Ectodermal cell (in vitro differentiated cells): ENCODE data around the gene GLO1.

ENCODE experiments used
- H3K27ac ChIP-seq: 2 replicates; pipeline ENCODE4 v1.7.0; 2013; ENCODE audit warnings: mild to moderate bottlenecking, low read depth, low read length; ENCODE audit not compliant: insufficient read depth, poor library complexity, severe bottlenecking
- H3K27me3 ChIP-seq: 2 replicates; pipeline ENCODE4 v1.7.0; 2013; ENCODE audit warnings: mild to moderate bottlenecking, low read length; ENCODE audit not compliant: insufficient read depth, control insufficient read depth, poor library complexity, severe bottlenecking
- H3K36me3 ChIP-seq: one replicate; pipeline ENCODE4 v1.7.0; 2013; ENCODE audit warnings: low read length; ENCODE audit not compliant: control insufficient read depth, insufficient read depth
- H3K4me1 ChIP-seq: one replicate; pipeline ENCODE4 v1.7.0; 2013; ENCODE audit warnings: low read length; ENCODE audit not compliant: control insufficient read depth, insufficient read depth
- H3K4me3 ChIP-seq: 2 replicates; pipeline ENCODE4 v1.7.0; 2013; ENCODE audit warnings: low read depth, low read length, control low read depth; ENCODE audit not compliant: insufficient read depth
- H3K9me3 ChIP-seq: 2 replicates; pipeline ENCODE4 v1.7.0; 2013; ENCODE audit warnings: mild to moderate bottlenecking, low read length, moderate library complexity; ENCODE audit not compliant: control insufficient read depth
- WGBS, 2 experiments: methylation state at CpG; one replicate each; pipeline ENCODE4 v1.1.7; 2013; ENCODE audit warnings: missing lambda C conversion rate in 2 of 2; 5-methylcytosine and 5-hydroxymethylcytosine counted together

The GLO1 gene

DNA sequence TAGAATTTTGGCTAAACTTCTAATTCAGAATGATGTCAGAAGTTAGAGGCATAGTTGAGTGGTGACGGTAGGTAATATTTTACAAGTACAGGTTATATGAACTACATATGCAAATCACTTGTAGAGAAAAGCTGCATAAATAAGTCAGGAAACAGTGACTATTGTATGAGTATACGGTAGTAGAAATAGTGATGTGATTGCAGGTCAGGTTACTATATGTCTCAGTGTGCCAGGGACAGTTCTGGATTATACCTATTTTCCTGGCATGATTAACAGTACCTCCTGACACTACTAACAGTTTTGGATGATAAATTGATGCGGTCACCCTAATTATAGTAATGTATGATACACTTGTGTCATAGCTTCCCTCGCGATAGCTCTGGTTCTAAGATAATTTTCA lies 21.4 kb upstream of the GLO1 start:
- Histone ChIP-seq H3K36me3 (no peaks in the 10 kb centered on the region), H3K4me3 (no peak overlapping the region), H3K27me3 (no peaks in the 10 kb centered on the region), H3K9me3 (no peaks in the 10 kb centered on the region), H3K4me1 (no peaks in the 10 kb centered on the region), H3K27ac (no peak overlapping the region)
- 76 to 79% methylated on average over 5 of the region's 5 CpGs for WGBS, 2 experiments

- WGBS, 2 experiments = 94 to 99% methylated on average over 5 of the region's 5 CpGs
- H3K27me3 ChIP-seq = no peaks in the 10 kb centered on the region
Observed at GRCh38 chr6:38723783-38724182, 20.8 kb upstream of the GLO1 start.

GRCh38 chr6:38722727-38723334 lies 19.9 kb upstream of the GLO1 start:
- Histone ChIP-seq H3K4me1 (no peaks in the 10 kb centered on the region), H3K27me3 (no peaks in the 10 kb centered on the region), H3K27ac (no peak overlapping the region), H3K36me3 (no peaks in the 10 kb centered on the region), H3K9me3 (no peaks in the 10 kb centered on the region), H3K4me3 (no peak overlapping the region)
- 94% methylated on average over 25 to 26 of the region's 26 CpGs for WGBS, 2 experiments

More at GRCh38 chr6:38723783-38724182, 20.8 kb upstream of the GLO1 start:
- no peaks in the 10 kb centered on the region for H3K4me1 ChIP-seq
- no peaks in the 10 kb centered on the region for H3K9me3 ChIP-seq
- no peak overlapping the region for H3K4me3 ChIP-seq
- no peak overlapping the region for H3K27ac ChIP-seq
- H3K36me3 ChIP-seq = no peaks in the 10 kb centered on the region

DNA sequence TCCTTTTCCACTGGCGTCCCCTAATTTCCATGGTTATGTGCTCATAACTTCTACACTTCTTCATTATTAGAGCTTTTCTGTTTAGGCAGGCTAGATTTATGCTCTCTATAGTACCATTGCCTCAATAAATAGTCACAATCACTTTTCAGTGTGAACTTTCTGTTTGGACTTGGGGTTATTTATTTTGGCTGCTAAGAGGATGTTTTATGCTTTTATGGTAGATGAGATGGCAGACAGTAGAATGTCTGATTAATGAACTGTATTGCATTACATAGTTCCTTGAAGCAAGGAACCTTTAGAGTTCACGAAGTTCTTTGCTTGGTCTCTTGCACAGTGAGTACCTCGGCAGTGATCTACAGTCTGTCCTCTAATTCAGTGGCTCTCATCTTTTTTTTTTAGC lies 19.1 kb upstream of the GLO1 start:
- Histone ChIP-seq H3K27me3 (no peaks in the 10 kb centered on the region), H3K4me3 (no peak overlapping the region), H3K36me3 (no peaks in the 10 kb centered on the region), H3K9me3 (no peaks in the 10 kb centered on the region), H3K4me1 (no peaks in the 10 kb centered on the region), H3K27ac (no peak overlapping the region)
- WGBS, 2 experiments = 95 to 96% methylated on average over 3 of the region's 3 CpGs

- Histone ChIP-seq H3K4me3 (no peak overlapping the region), H3K27me3 (peaks cover 15% of the 10 kb centered on the region), H3K27ac (no peak overlapping the region), H3K4me1 (no peaks in the 10 kb centered on the region), H3K9me3 (no peaks in the 10 kb centered on the region), H3K36me3 (no peaks in the 10 kb centered on the region)
- 7 to 9% methylated on average over 2 of the region's 2 CpGs for WGBS, 2 experiments
Observed at GRCh38 chr6:38720295-38720694, 17.4 kb upstream of the GLO1 start.

DNA sequence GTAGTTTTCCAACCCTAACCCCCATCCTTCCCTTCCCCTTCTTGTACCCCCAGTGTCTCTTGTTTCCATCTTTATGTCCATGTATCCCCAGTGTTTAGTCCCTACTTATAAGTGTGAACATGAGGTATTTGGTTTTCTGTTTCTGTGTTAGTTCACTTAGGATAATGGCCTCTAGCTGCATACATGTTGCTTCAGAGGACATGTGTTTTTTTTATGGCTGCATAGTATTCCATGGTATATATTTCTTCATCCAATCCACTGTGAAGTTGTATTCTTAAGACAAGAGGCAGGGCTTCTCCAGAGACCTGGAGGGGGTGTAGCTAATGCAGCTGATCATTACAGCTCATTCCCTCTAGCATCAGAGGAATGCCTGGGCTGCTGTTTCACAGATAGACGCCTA lies 16.4 kb upstream of the GLO1 start:
- WGBS, 2 experiments = 94 to 97% methylated on average over 1 of the region's 1 CpG
- H3K4me1 ChIP-seq = no peaks in the 10 kb centered on the region
- H3K4me3 ChIP-seq = no peak overlapping the region
- H3K27me3 ChIP-seq = peaks cover 24% of the 10 kb centered on the region
- no peaks in the 10 kb centered on the region for H3K36me3 ChIP-seq
- H3K9me3 ChIP-seq = no peaks in the 10 kb centered on the region
- H3K27ac ChIP-seq = no peak overlapping the region

GRCh38 chr6:38716825-38717224 lies 13.9 kb upstream of the GLO1 start:
- no peak overlapping the region for H3K4me3 ChIP-seq
- H3K4me1 ChIP-seq = no peaks in the 10 kb centered on the region
- H3K9me3 ChIP-seq = no peaks in the 10 kb centered on the region
- WGBS, 2 experiments = 92 to 96% methylated on average over 2 of the region's 2 CpGs
- no peaks in the 10 kb centered on the region for H3K36me3 ChIP-seq
- H3K27me3 ChIP-seq = peaks cover 40% of the 10 kb centered on the region
- no peak overlapping the region for H3K27ac ChIP-seq

DNA sequence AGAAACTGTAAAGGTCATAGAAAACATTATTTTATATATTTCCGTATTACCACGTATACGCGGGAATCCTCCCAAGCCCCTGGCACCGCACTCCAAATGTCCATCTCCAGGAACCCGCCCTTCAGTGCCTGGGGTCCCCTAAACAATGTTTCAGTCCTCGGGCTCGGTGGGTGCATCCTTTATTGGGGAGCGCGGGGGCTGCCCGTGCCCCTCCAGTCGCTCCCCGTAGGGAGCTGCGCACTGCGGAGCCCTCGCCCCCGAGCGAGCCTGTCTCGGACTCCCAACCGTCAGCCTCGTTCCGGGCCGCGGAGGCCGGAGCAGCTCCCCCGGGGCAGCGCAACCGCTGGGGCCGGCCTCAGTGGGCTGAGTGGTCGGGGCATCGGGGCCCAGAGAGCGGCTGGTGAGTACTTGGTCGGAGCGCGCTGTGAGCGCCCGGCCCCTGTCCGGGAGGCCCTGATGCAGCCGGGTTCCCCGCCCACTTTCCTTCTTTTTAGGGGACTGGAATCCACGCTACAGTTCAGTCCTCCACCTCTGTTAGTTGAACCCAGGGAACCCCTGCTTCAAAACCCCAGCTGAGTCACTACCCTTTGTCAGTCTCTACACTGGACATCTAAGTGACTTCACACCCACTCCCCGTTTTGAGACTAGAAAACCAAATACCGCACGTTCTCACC lies 12.2 kb upstream of the GLO1 start, which contains the start of gene DNAH8:
Gene DNAH8, plus strand, starts transcription at position 296 of the 674 bp plus-strand sequence. CDS start 7,499 bp downstream, outside the sequence.
- no peaks in the 10 kb centered on the region for H3K9me3 ChIP-seq
- no peaks in the 10 kb centered on the region for H3K4me1 ChIP-seq
- peak within 1 kb of the TSS; percentile 29 for H3K4me3 ChIP-seq
- H3K27ac ChIP-seq = no peak within 1 kb of the TSS
- peaks cover 40% of the 10 kb centered on the region for H3K27me3 ChIP-seq
- H3K36me3 ChIP-seq = no peaks in the 10 kb centered on the region
- 7 to 8% methylated on average over 44 of the region's 44 CpGs for WGBS, 2 experiments

DNA sequence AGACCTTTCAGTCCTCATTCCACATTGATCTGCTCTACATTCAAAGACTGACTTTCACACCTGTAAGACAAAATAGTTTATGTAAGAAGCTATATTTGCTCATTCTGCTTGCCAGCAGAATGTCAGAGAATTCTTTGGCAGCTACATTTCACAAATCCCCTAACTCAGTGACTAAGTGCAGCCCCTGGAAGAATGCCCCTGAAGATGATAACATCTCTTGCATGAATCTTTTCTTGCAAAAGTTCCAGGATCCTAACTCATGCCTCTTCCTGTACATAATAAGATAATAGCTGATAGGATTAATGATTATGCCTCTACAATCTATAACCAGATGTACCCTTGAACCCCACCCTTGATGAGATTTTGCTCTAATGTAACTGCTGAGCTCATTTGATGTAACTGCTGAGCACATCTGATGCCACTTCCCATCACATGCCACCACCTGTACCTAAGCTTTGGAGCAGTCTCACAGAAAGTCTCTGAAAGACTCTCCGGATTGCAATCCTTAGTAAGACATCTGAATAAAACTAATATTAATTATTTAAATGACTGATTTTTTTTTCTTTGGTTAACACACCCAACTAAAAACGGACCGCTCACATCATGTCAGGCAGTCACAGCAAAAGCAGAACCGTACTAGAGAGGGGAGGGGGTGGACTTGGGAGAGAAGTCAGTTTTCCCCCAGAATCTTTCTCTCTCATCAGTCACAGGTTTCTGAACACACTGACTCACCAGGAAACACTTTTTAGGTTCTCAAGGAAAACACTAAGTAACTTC lies 11.5 kb upstream of the GLO1 start:
- H3K27me3 ChIP-seq = peaks cover 40% of the 10 kb centered on the region
- H3K9me3 ChIP-seq = no peaks in the 10 kb centered on the region
- 32% methylated on average over 3 of the region's 4 CpGs; no CpG with 5 or more reads in 1 of the 2 experiments for WGBS, 2 experiments
- H3K27ac ChIP-seq = no peak overlapping the region
- no peaks in the 10 kb centered on the region for H3K4me1 ChIP-seq
- no peaks in the 10 kb centered on the region for H3K36me3 ChIP-seq
- H3K4me3 ChIP-seq = peak overlapping the region; percentile 29

DNA sequence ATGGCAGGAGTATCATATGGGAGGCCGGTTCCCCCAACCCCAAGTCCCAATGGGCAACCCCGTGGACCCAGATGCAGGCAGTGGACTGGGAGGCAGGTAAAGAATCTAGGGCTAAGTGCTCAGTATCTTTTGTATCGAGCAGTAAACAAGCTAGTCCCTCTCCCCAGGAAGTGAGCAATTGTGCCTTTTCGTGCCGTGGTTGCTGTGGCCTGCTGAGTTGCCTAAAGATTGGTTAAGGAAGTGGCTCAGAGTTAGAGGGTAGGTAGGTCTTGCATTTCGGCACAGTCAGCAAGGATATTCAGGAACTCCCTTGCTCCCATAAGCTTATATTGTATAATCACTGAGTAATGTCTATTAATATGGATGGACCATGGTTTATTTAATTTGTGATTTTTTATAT lies 10.9 kb upstream of the GLO1 start:
- WGBS, 2 experiments = 50 to 54% methylated on average over 5 to 6 of the region's 6 CpGs
- Histone ChIP-seq H3K27me3 (peaks cover 40% of the 10 kb centered on the region), H3K36me3 (no peaks in the 10 kb centered on the region), H3K27ac (no peak overlapping the region), H3K4me1 (no peaks in the 10 kb centered on the region), H3K9me3 (no peaks in the 10 kb centered on the region), H3K4me3 (no peak overlapping the region)
